IMR-90 (cell line): ENCODE results near the gene PNCK. TPM values are rescaled to one million over a fixed set of nuclear protein-coding genes. Genes with fewer than 3 reads are reported as not detected.

Experiments used
- ATAC-seq: fragments of 200-7000 bp; cut with Tn5 transposase; 2 replicates; pipeline ENCODE4 v1.9.1; 2020; ENCODE audit warnings: low read depth, mild to moderate bottlenecking, moderate library complexity
- BruUV-seq: library from RNA; stranded (reverse); fragments of 400-500 nt; replicated peaks from 2 replicates; lab custom pipeline; 2021; lab: Mats Ljungman, UMichigan
- CTCF ChIA-PET: fragments of 300-600 bp; formaldehyde crosslinking; extraction: SDS; loops from one replicate; lab custom pipeline; 2021; ENCODE audit warnings: antibody characterized with exemption; lab: Yijun Ruan, JAX
- POLR2A ChIA-PET: fragments of 300-600 bp; sonication (Branson Sonifier 250); formaldehyde crosslinking; loops from one replicate; lab custom pipeline; 2022; ENCODE audit warnings: antibody characterized with exemption; ENCODE audit not compliant: unreplicated experiment; lab: Charles Lee
- DNase-seq: peaks from one replicate; pipeline ENCODE4 v3.0.0; 2013
- H2AFZ ChIP-seq: replicated peaks from 2 replicates; pipeline ENCODE3; 2013; ENCODE audit warnings: low read length, mild to moderate bottlenecking; ENCODE audit not compliant: poor library complexity
- H2AK5ac ChIP-seq: 2 replicates; pipeline ENCODE4 v1.6.1; 2013; ENCODE audit warnings: low read depth, low read length, inconsistent platforms
- H2AK9ac ChIP-seq: replicated peaks from 2 replicates; pipeline ENCODE3; 2013; ENCODE audit warnings: mild to moderate bottlenecking, low read depth, low read length, moderate library complexity; ENCODE audit not compliant: poor library complexity
- H2BK120ac ChIP-seq: 2 replicates; pipeline ENCODE4 v1.6.1; 2013; ENCODE audit warnings: low read depth, low read length, inconsistent platforms
- H2BK15ac ChIP-seq: 3 replicates; pipeline ENCODE4 v1.6.1; 2013; ENCODE audit warnings: low read depth, low read length, inconsistent platforms
- H2BK20ac ChIP-seq: 2 replicates; pipeline ENCODE4 v1.6.1; 2013; ENCODE audit warnings: low read depth, mild to moderate bottlenecking, inconsistent platforms, low read length, moderate library complexity
- H2BK5ac ChIP-seq: 2 replicates; pipeline ENCODE4 v1.6.1; 2013; ENCODE audit warnings: mild to moderate bottlenecking, low read depth, low read length, inconsistent platforms; ENCODE audit not compliant: poor library complexity, severe bottlenecking
- H3K14ac ChIP-seq: replicated peaks from 2 replicates; pipeline ENCODE4 v1.6.1; 2013; ENCODE audit warnings: low read depth, low read length, inconsistent platforms
- H3K18ac ChIP-seq: 2 replicates; pipeline ENCODE4 v1.6.1; 2013; ENCODE audit warnings: low read depth, low read length, control low read depth
- H3K23ac ChIP-seq: 2 replicates; pipeline ENCODE4 v1.6.1; 2013; ENCODE audit warnings: low read depth, low read length, inconsistent platforms
- H3K27ac ChIP-seq: 2 replicates; pipeline ENCODE4 v1.5.1; 2013; ENCODE audit warnings: mild to moderate bottlenecking, control low read depth, low read length; ENCODE audit not compliant: insufficient read depth
- H3K27me3 ChIP-seq: 2 replicates; pipeline ENCODE4 v1.6.1; 2013; ENCODE audit warnings: low read length; ENCODE audit not compliant: control insufficient read depth, insufficient read depth
- H3K36me3 ChIP-seq: 2 replicates; pipeline ENCODE4 v1.6.1; 2013; ENCODE audit warnings: low read length, mixed read lengths; ENCODE audit not compliant: control insufficient read depth, insufficient read depth
- H3K4ac ChIP-seq: 2 replicates; pipeline ENCODE4 v1.6.1; 2013; ENCODE audit warnings: low read depth, low read length, inconsistent platforms
- H3K4me1 ChIP-seq: 2 replicates; pipeline ENCODE4 v1.6.1; 2013; ENCODE audit warnings: low read length, mixed read lengths; ENCODE audit not compliant: control insufficient read depth, insufficient read depth
- H3K4me2 ChIP-seq: 2 replicates; pipeline ENCODE4 v1.6.1; 2013; ENCODE audit warnings: low read depth, mild to moderate bottlenecking, control low read depth, low read length, moderate library complexity
- H3K4me3 ChIP-seq: 2 replicates; pipeline ENCODE4 v1.5.1; 2013; ENCODE audit warnings: low read depth, mild to moderate bottlenecking, control low read depth, low read length, moderate library complexity; ENCODE audit not compliant: insufficient read depth
- H3K56ac ChIP-seq: 2 replicates; pipeline ENCODE4 v1.6.1; 2013; ENCODE audit warnings: low read length, inconsistent platforms; ENCODE audit not compliant: insufficient read depth; ENCODE audit errors: extremely low read depth
- H3K79me1 ChIP-seq, 2 experiments: 2 replicates each; pipeline ENCODE4 v1.6.1; 2013; ENCODE audit warnings: low read length in 2 of 2, inconsistent platforms in 1 of 2, low read depth in 1 of 2
- H3K9ac ChIP-seq: 2 replicates; pipeline ENCODE4 v1.6.1; 2013; ENCODE audit warnings: low read depth, low read length, control low read depth
- H3K9me1 ChIP-seq: 2 replicates; pipeline ENCODE4 v1.6.1; 2013; ENCODE audit warnings: low read length, inconsistent platforms; ENCODE audit not compliant: insufficient read depth
- H3K9me3 ChIP-seq: 2 replicates; pipeline ENCODE4 v1.6.1; 2013; ENCODE audit warnings: low read length; ENCODE audit not compliant: control insufficient read depth, insufficient read depth
- H4K20me1 ChIP-seq: 2 replicates; pipeline ENCODE4 v1.6.1; 2013; ENCODE audit warnings: low read length, inconsistent platforms; ENCODE audit not compliant: insufficient read depth
- H4K5ac ChIP-seq: 2 replicates; pipeline ENCODE4 v1.6.1; 2013; ENCODE audit warnings: mild to moderate bottlenecking, low read depth, low read length, control low read depth
- H4K8ac ChIP-seq, 2 experiments: 2 replicates each; pipeline ENCODE4 v1.6.1; 2013; ENCODE audit warnings: low read depth in 2 of 2, low read length in 2 of 2, control low read depth in 1 of 2, inconsistent platforms in 1 of 2
- H4K91ac ChIP-seq: 2 replicates; pipeline ENCODE4 v1.6.1; 2013; ENCODE audit warnings: low read depth, low read length, inconsistent platforms; ENCODE audit not compliant: insufficient read depth
- CHD1 ChIP-seq: IDR thresholded peaks from 2 replicates; pipeline ENCODE4 v1.6.1; 2012; ENCODE audit warnings: low read depth, low read length, improper control_type of control experiment
- WGBS, 2 experiments: methylation state at CpG; one replicate each; pipeline versions ENCODE4 v1.1.5 to v1.1.7; 2013; ENCODE audit warnings: missing lambda C conversion rate in 2 of 2; ENCODE audit not compliant: insufficient read length in 1 of 2; ENCODE audit errors: extremely low coverage in 2 of 2; 5-methylcytosine and 5-hydroxymethylcytosine counted together
- dilution Hi-C: fragments of 300-500 bp; cut with HindIII; formaldehyde crosslinking; loops from one replicate; pipeline ENCODE4 v1.14.3; 2018; ENCODE audit warnings: low sequenced_read_pairs; ENCODE audit not compliant: unreplicated experiment
- in situ Hi-C: fragments of 300-500 bp; cut with MboI; formaldehyde crosslinking; loops from 3 replicates; pipeline ENCODE4 v1.14.3; 2019; ENCODE audit warnings: low sequenced_read_pairs, inconsistent platforms, mixed read lengths
- intact Hi-C: fragments of 100-400 bp; cut with micrococcal nuclease; formaldehyde crosslinking; loops from 2 replicates; pipeline ENCODE4 v1.10.0; 2022
- microRNA-seq, 2 experiments: library from miRNA; stranded (forward) in 1 of 2; unstranded in 1 of 2; fragments of 10-50 nt in 1 of 2; fragments of <30 nt in 1 of 2; gene quantifications in 1 of 2; microRNA quantifications in 1 of 2; one replicate each; pipeline versions ENCODE3 to v1.1.0; 2013 to 2020; ENCODE audit not compliant: insufficient read depth in 1 of 2, insufficient read length in 1 of 2, unreplicated experiment in 1 of 2
- polyA plus RNA-seq, 3 experiments: library from polyadenylated mRNA; depleted of rRNA; stranded (reverse); fragments of >200 nt; gene quantifications; 2 replicates each; pipeline ENCODE4 v1.2.3, GENCODE V29; 2012; ENCODE audit warnings: low replicate concordance in 1 of 3
- small RNA-seq, 5 experiments: library from RNA; depleted of rRNA; stranded (forward); fragments of <200 nt; gene quantifications; one replicate each; pipeline ENCODE3, GENCODE V24; 2012
- total RNA-seq: library from RNA; depleted of rRNA; stranded (reverse); fragments of >200 nt; gene quantifications from 2 replicates; pipeline ENCODE4 v1.2.3, GENCODE V29; 2012; rRNA removed

PNCK gene
- total and polyA plus RNA-seq, 2 of the 4 experiments (the other 2 are of a cell fraction) = 0.18 to 0.22 TPM

- no peak overlapping the region for H3K18ac ChIP-seq
- ChIA-PET POLR2A (no interaction called here), CTCF (no interaction called here)
- dilution Hi-C loops = no loop called here
- no TSS peak for BruUV-seq
- TF ChIP-seq CHD1 = no peak
- H2BK5ac ChIP-seq = no peak overlapping the region
- no CpG with 5 or more reads among the region's 5 CpGs for WGBS, 2 experiments
- no peaks in the 10 kb centered on the region for H3K79me1 ChIP-seq
- no peak overlapping the region for H3K9ac ChIP-seq
- H2BK20ac ChIP-seq = no peak overlapping the region
- H3K23ac ChIP-seq = no peak overlapping the region
- ATAC-seq (no peak), DNase-seq (no peak)
- no peak overlapping the region for H3K4ac ChIP-seq
- no peak overlapping the region for H2AFZ ChIP-seq
- H3K27ac ChIP-seq = no peak overlapping the region
- no peaks in the 10 kb centered on the region for H4K20me1 ChIP-seq
- H2BK15ac ChIP-seq = no peak overlapping the region
- intact Hi-C loops = no loop called here
- peaks cover 20% of the 10 kb centered on the region for H3K27me3 ChIP-seq
- no peak overlapping the region for H4K91ac ChIP-seq
- H3K9me3 ChIP-seq = no peaks in the 10 kb centered on the region; the same call in 1 of the 2 replicates
- no peaks in the 10 kb centered on the region for H3K4me1 ChIP-seq
- no peak overlapping the region for H3K4me3 ChIP-seq
- H3K9me1 ChIP-seq = no peaks in the 10 kb centered on the region
- H2BK120ac ChIP-seq = no peak overlapping the region
- H4K5ac ChIP-seq = no peak overlapping the region
- in situ Hi-C loops = no loop called here
- H4K8ac ChIP-seq = no peak overlapping the region
- H2AK5ac ChIP-seq = no peak overlapping the region
- no peak overlapping the region for H3K56ac ChIP-seq
- no peak overlapping the region for H3K4me2 ChIP-seq
- H3K36me3 ChIP-seq = no peaks in the 10 kb centered on the region
- no peak overlapping the region for H3K14ac ChIP-seq
- H2AK9ac ChIP-seq = no peak overlapping the region
These were observed 53.0 kb downstream of the PNCK start for GRCh38 chrX:153620576-153620975.

Small RNA genes within 50 kb of the gene (microRNA-seq; reads per million reads assigned to microRNA genes)
- not detected for gene RN7SL687P (ENCODE audit: insufficient read depth, insufficient read length)

Small RNA genes within 50 kb of the gene (small RNA-seq; reads per million reads assigned to genes)
- gene RN7SL687P = 0 to 1.8 (median 0) reads per million in 5 experiments

Other genes with a start within 250 kb of the PNCK start
- gene TREX2, start 227.8 kb downstream of the PNCK start, total RNA-seq = 0.36 and 0.56 TPM in 2 replicates
- 0.84 and 1.1 TPM in 2 replicates for gene TREX2, start 227.8 kb downstream of the PNCK start, polyA plus RNA-seq (2012; rRNA removed)
- gene HAUS7, start 203.2 kb downstream of the PNCK start, total RNA-seq = 10.8 TPM in 2 replicates
- 25.9 and 27.7 TPM in 2 replicates for gene HAUS7, start 203.2 kb downstream of the PNCK start, polyA plus RNA-seq (2012; rRNA removed)
- 10.0 and 11.3 TPM in 2 replicates for gene BGN, start 178.8 kb downstream of the PNCK start, total RNA-seq
- gene BGN, start 178.8 kb downstream of the PNCK start, polyA plus RNA-seq (2012; rRNA removed) = 269 and 298 TPM in 2 replicates
- gene ATP2B3, start 156.2 kb downstream of the PNCK start, total RNA-seq = under 0.01 TPM in 1 of 2 replicates, not detected in the other
- gene ATP2B3, start 156.2 kb downstream of the PNCK start, polyA plus RNA-seq (2012; rRNA removed) = 0.03 and 0.06 TPM in 2 replicates
- 26.9 and 27.6 TPM in 2 replicates for gene CCNQ, start 74.7 kb downstream of the PNCK start, total RNA-seq
- 35.2 and 39.1 TPM in 2 replicates for gene CCNQ, start 74.7 kb downstream of the PNCK start, polyA plus RNA-seq (2012; rRNA removed)
- under 0.01 TPM in 2 replicates for gene DUSP9, start 26.6 kb downstream of the PNCK start, total RNA-seq
- gene DUSP9, start 26.6 kb downstream of the PNCK start, polyA plus RNA-seq (2012; rRNA removed) = 0.09 and 0.16 TPM in 2 replicates
- gene SLC6A8, start 14.1 kb upstream of the PNCK start, total RNA-seq = 6.7 and 7.2 TPM in 2 replicates
- 21.1 and 25.5 TPM in 2 replicates for gene SLC6A8, start 14.1 kb upstream of the PNCK start, polyA plus RNA-seq (2012; rRNA removed)
- 166 and 244 TPM in 2 replicates for gene BCAP31, start 50.6 kb upstream of the PNCK start, total RNA-seq
- 125 and 131 TPM in 2 replicates for gene BCAP31, start 50.6 kb upstream of the PNCK start, polyA plus RNA-seq (2012; rRNA removed)
- gene ABCD1, start 51.0 kb upstream of the PNCK start, total RNA-seq = 4.3 and 4.7 TPM in 2 replicates
- 7.0 and 8.3 TPM in 2 replicates for gene ABCD1, start 51.0 kb upstream of the PNCK start, polyA plus RNA-seq (2012; rRNA removed)
- 0.36 and 1.7 TPM in 2 replicates for gene PLXNB3, start 90.4 kb upstream of the PNCK start, total RNA-seq
- gene PLXNB3, start 90.4 kb upstream of the PNCK start, polyA plus RNA-seq (2012; rRNA removed) = 22.3 and 26.9 TPM in 2 replicates
- gene SRPK3, start 107.2 kb upstream of the PNCK start, total RNA-seq = 0.36 and 0.56 TPM in 2 replicates
- 0.34 and 0.70 TPM in 2 replicates for gene SRPK3, start 107.2 kb upstream of the PNCK start, polyA plus RNA-seq (2012; rRNA removed)
- 75.8 and 79.4 TPM in 2 replicates for gene IDH3G, start 120.6 kb upstream of the PNCK start, total RNA-seq
- 85.7 and 95.0 TPM in 2 replicates for gene IDH3G, start 120.6 kb upstream of the PNCK start, polyA plus RNA-seq (2012; rRNA removed)
- gene SSR4, start 120.9 kb upstream of the PNCK start, total RNA-seq = 118 and 141 TPM in 2 replicates
- gene SSR4, start 120.9 kb upstream of the PNCK start, polyA plus RNA-seq (2012; rRNA removed) = 480 and 481 TPM in 2 replicates
- under 0.01 and 0.28 TPM in 2 replicates for gene PDZD4, start 156.7 kb upstream of the PNCK start, total RNA-seq
- 0.34 and 0.38 TPM in 2 replicates for gene PDZD4, start 156.7 kb upstream of the PNCK start, polyA plus RNA-seq (2012; rRNA removed)
- gene L1CAM, start 212.4 kb upstream of the PNCK start, total RNA-seq = 0.36 and 0.56 TPM in 2 replicates
- gene L1CAM, start 212.4 kb upstream of the PNCK start, polyA plus RNA-seq (2012; rRNA removed) = 1.9 and 2.2 TPM in 2 replicates
- gene AVPR2, start 230.9 kb upstream of the PNCK start, total RNA-seq = not detected in 2 replicates
- not detected in 2 replicates for gene AVPR2, start 230.9 kb upstream of the PNCK start, polyA plus RNA-seq (2012; rRNA removed)